Epidermal melanocyte (primary cell): ENCODE results near the gene CELSR3.

Source experiments
- DNase-seq: peaks from one replicate; pipeline ENCODE4 v3.0.0; 2011; ENCODE audit warnings: low spot score; ENCODE audit not compliant: insufficient read length

Gene CELSR3

DNA sequence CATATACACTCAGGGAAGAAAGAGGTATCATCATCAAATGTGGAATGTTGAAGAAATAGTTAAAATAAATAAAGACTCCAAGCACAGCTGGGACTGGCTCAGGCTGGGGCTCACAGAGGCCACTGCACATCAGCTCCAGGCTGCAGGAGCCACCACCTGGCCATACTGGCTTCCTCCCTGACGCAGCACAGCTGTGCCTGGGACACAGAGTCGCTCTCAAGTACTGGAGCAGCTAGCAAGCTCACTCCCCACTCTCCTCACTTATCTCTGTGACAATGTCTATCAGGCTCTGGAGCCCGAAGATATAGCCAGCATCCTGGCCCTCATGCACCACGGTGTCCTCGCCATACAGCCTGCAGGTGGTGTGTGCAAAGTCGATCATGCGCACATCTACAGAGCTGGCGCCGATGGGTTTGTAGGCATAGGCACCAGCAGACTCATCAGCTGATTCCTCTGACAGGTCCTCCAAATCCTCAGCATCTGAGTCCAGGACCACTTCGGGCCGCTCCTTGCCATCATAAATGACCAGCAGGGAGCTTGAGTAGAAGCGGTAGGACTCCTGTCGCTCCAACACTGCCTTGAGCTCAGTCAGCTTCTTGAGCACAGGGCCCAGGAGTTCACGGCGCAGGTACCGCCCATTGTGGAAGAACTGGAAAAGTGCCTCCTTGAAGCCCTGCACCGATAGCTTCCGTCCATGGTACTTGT, 25.5 kb upstream of the CELSR3 start:
- no peak for DNase-seq

DNA sequence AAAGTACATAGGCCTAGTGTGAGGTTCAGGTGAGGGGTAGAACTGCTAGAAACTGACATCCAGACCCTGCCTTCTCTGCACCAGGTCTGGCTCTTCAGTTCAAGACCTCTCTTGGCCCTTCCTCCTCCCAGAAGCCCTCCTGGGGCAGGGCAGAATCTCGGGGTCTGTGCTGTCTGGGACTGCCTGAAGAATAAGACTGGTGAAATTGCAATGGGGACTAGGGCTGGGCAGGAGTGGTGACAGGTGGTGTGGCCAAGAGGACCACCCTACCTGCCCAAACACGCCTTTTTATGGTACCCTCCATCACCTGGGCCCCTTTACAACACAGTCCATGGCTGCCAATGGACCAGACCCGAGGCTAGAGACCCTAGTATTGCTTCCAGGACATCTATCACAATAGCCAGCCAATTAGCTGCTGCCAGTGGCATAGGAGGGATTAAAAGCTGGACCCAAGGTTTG, 24.6 kb upstream of the CELSR3 start:
- DNase-seq, result no peak

GRCh38 chr3:48686538-48687219, 24.0 kb upstream of the CELSR3 start:
- no peak for DNase-seq

DNA sequence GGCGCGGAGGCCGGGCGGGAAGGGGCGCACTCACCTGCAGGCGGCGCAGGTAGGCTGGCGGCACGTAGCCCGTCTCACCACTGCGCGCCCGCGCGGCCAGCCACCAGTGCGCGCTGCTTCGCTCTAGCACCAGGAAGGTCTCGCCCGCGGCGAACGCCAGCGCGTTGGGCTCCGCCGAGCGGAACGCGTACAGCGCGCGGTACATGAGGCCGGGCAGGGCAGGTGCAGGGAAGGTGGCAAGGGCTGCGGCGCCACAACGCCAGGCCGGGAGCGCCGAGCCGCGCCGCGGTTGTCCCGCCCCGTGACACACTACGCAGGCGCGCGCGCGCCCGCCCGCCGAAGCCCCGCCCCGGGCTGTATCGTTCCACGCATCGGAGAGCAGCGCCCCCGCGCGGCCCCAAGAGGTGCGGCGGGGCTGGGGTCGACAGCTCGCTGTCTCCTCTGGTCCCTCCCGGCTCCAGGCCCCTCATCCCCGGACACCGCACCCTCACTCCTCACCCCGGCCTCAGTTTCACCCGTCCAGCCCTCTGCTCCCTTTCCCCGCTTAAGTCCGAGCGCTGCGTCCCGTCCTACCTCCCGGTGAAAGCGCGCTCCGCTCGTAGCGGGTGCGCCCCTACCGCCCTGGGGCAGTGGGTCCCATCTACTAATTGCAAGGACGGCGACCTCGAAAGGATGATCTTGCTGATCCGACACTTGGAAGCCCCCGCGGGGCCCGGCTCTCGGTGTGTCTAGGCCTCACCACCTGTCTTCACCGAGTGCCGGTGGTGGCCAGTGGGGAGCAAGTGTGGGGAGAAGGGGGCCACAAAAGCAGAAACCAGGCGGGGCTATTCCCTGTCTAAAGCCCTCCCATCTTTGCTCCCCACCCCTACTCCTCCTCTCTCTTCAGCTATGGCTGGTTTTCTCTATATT, 23.2 kb upstream of the CELSR3 start, which contains the start of gene NCKIPSD:
Gene NCKIPSD (minus strand): TSS at position 313 of the 909 bp plus-strand sequence. CDS start 108 bp downstream, at position 205.
- peak; percentile 93 for DNase-seq

DNA sequence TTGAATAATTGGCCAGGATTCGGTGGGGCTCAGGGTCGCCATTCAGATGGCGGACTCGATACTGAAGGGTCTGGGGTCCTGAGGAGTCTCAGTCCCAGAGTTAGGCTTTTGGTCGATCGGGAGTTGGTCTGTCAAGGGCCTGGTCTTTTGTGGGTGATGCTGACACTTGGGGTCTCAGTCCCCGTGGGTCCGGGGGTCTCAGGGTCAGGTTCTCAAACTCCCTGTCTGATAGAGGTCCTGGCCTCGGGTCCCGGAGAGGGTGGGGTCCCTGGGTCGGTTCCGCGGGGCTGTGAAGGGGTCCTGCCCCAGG, 22.6 kb upstream of the CELSR3 start:
- DNase-seq, result no peak

- no peak for DNase-seq
Observed at GRCh38 chr3:48684480-48685143, 21.9 kb upstream of the CELSR3 start.

GRCh38 chr3:48684054-48684349, 21.3 kb upstream of the CELSR3 start:
- DNase-seq, result no peak

- DNase-seq, result no peak
Observed at GRCh38 chr3:48682786-48683185, 20.1 kb upstream of the CELSR3 start.

GRCh38 chr3:48681974-48682610, 19.4 kb upstream of the CELSR3 start:
- DNase-seq, result no peak

GRCh38 chr3:48681541-48681880, 18.8 kb upstream of the CELSR3 start:
- DNase-seq, result no peak

- no peak for DNase-seq
Observed at GRCh38 chr3:48680811-48681540, 18.3 kb upstream of the CELSR3 start.

- no peak for DNase-seq
Observed at GRCh38 chr3:48679411-48680391, 17.0 kb upstream of the CELSR3 start.

DNA sequence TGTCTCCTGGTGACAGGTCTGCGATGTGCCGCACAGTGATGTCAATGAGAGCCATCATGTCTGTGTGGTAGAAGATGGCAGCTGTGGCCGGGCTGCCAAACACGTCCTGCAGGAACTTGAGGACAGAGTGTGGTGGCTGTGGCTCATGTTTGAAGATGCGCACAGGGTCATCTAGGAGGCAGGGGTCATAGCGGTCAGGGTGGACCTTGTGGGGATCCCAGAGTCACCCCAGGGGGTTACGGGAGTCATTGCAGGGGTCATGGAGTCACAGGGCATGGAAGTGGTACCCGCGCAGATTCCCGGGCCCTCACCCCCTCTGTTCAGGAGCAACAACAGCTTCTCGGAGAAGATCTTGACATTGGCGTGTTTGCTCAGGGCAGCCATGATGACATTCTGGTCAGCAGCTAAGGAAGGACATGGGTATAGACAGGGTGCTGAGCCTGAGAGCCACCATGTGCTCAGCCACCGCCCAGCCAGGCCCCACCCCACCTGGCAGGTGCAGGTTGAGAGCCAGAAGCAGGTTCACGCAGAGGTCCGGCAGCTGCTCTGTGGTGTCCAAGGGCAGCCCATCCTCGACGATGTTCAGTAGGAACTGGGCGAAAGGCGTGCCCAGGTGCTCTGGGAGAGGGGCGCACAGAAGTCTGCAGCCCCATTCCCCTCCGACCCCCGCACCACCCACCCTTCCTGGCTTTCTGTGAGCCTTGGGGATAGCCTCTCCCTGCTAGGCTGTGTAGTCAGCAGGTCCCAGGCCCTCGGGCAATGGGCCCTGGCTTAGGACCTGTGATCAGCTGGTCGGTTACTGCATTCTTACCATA, 16.1 kb upstream of the CELSR3 start:
- no peak for DNase-seq

GRCh38 chr3:48678056-48678455, 15.4 kb upstream of the CELSR3 start:
- no peak for DNase-seq

DNA sequence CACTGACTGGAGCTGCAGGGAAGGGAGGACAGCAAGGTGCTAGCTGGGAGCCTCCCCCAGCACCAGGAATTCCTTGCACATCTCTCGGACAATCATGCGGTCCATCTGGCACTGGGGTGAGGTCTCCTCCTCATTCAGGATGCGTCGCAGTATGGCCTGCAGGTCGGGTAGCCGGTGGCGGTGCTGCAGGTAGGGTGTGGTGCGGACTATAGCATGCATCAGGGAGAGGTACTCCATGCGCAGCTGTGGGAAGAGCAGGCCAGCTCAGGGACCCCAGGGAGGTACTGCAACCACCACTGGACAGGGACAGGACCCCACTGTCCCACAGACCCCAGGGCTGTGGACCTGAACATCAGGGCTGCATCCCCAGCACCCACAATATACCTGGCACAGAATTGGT, 11.8 kb upstream of the CELSR3 start:
- peak; percentile 4 for DNase-seq

GRCh38 chr3:48672522-48672921, 9.8 kb upstream of the CELSR3 start:
- DNase-seq, result no peak

DNA sequence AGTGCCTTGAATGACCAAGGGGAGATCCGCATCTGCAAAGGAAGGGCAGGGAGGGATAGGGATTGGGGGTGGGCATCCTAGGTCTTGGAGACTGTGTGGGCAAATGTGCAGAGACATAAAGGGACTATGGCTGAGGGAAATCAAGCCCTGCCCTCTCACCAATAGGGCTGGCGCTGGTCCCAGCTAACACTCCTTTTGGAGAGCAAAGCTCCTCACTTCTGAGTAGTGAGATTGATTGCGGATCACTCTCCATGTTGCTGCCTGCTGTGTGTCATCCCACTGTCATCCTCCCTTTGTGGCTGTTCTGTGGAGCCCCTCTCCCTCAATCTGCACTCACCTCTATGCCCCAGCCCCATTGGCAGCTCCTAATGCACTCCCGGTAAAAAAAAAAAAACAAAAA, 2.2 kb upstream of the CELSR3 start:
- DNase-seq, result no peak

GRCh38 chr3:48664313-48664644, 1.6 kb upstream of the CELSR3 start:
- no peak for DNase-seq
